Spleen (tissue), 11 donors: ENCODE results near the gene ADARB1. TPM values are rescaled to one million over a fixed set of nuclear protein-coding genes. Genes with fewer than 3 reads are reported as not detected.

Source experiments
- DNase-seq: peaks from one replicate; pipeline ENCODE4 v3.0.0-alpha.2; 2020
- H3K27ac ChIP-seq, 8 donors: fragments of 200-600 bp; sonication (generic) in 7 of 8; 1 replicate in 4 of 8; 2 replicates in 4 of 8; pipeline versions ENCODE4 v1.5.0 to v1.8.0; 2016 to 2021; ENCODE audit warnings: inconsistent platforms in 4 of 8, mild to moderate bottlenecking in 4 of 8, moderate library complexity in 1 of 8
- H3K27me3 ChIP-seq, 7 donors: fragments of 200-600 bp; sonication (generic) in 6 of 7; replicated peaks in 1 of 7; 1 replicate in 4 of 7; 2 replicates in 3 of 7; pipeline versions ENCODE4 v1.5.0 to v1.8.0; 2016 to 2021; ENCODE audit warnings: inconsistent platforms in 3 of 7, mild to moderate bottlenecking in 1 of 7
- H3K36me3 ChIP-seq, 6 donors: fragments of 200-600 bp; sonication (generic) in 5 of 6; 1 replicate in 4 of 6; 2 replicates in 2 of 6; pipeline versions ENCODE4 v1.5.0 to v1.8.0; 2016 to 2021; ENCODE audit warnings: inconsistent platforms in 2 of 6
- H3K4me1 ChIP-seq, 6 donors: fragments of 200-600 bp; sonication (generic) in 5 of 6; 1 replicate in 3 of 6; 2 replicates in 3 of 6; pipeline versions ENCODE4 v1.5.0 to v1.8.0; 2016 to 2021; ENCODE audit warnings: inconsistent platforms in 3 of 6
- H3K4me3 ChIP-seq, 8 donors: fragments of 200-600 bp; sonication (generic) in 7 of 8; 1 replicate in 4 of 8; 2 replicates in 4 of 8; pipeline versions ENCODE4 v1.5.0 to v1.8.0; 2016 to 2021; ENCODE audit warnings: inconsistent platforms in 4 of 8, mild to moderate bottlenecking in 4 of 8, moderate library complexity in 2 of 8
- H3K9me3 ChIP-seq, 8 donors: fragments of 200-600 bp; sonication (generic) in 7 of 8; 1 replicate in 4 of 8; 2 replicates in 4 of 8; pipeline versions ENCODE4 v1.5.0 to v1.8.0; 2016 to 2021; ENCODE audit warnings: inconsistent platforms in 4 of 8
- CTCF ChIP-seq, 11 experiments: fragments of 200-600 bp in 7 of 11; fragments of 450-650 bp in 4 of 11; sonication (generic) in 4 of 11; IDR thresholded peaks in 8 of 11; conservative IDR thresholded peaks in 3 of 11; 1 replicate in 7 of 11; 2 replicates in 4 of 11; pipeline versions ENCODE4 v1.4.0 to v1.8.0; 2016 to 2021; ENCODE audit warnings: antibody characterized with exemption in 11 of 11, inconsistent platforms in 4 of 11, mild to moderate bottlenecking in 1 of 11
- POLR2A ChIP-seq, 3 donors: fragments of 450-650 bp; IDR thresholded peaks; one replicate each; pipeline ENCODE4 v1.5.1; 2017; ENCODE audit warnings: antibody characterized with exemption in 3 of 3, mild to moderate bottlenecking in 1 of 3
- POLR2AphosphoS5 ChIP-seq, 3 donors: sonication (generic); formaldehyde crosslinking; IDR thresholded peaks; one replicate each; pipeline ENCODE4 v1.5.1; 2017; ENCODE audit warnings: antibody characterized with exemption in 3 of 3
- WGBS, 5 donors: extraction: QIAGEN DNeasy Blood & Tissue Kit in 3 of 5; methylation state at CpG; one replicate each; pipeline versions ENCODE4 v1.1.5 to v1.1.7; 2013 to 2018; 5-methylcytosine and 5-hydroxymethylcytosine counted together
- intact Hi-C: fragments of 100-400 bp; cut with DNase I; formaldehyde crosslinking; loops from one replicate; pipeline ENCODE4 v1.15.0; 2023; ENCODE audit warnings: low total_unique reads
- polyA plus RNA-seq, 3 donors: library from polyadenylated mRNA; stranded (reverse); fragments of 200-250 nt; gene quantifications; one replicate each; pipeline ENCODE4 v1.2.1, GENCODE V29; 2013
- total RNA-seq, 7 donors: library from RNA; depleted of rRNA in 3 of 7; stranded (reverse); fragments of >200 nt in 3 of 7; fragmentation: NEBNext Ultra II Directional in 4 of 7; extraction: Animal tissue kit (Norgen Biotek cat#: 25700) in 4 of 7; gene quantifications; one replicate each; pipeline versions ENCODE4 v1.1.0 to v1.2.1, GENCODE V29; 2016 to 2021
- donor health status: healthy with polysubstance abuse.
- donor health status: DM: no; HTN: no; CAD: no; lungs with moderate emphysema.
- donor health status: DM: no; HTN: no; CAD: no.
- donor health status: Bipolar disorder and iron deficiency.
- donor health status: healthy.
- donor health status: DM: no; HTN: no; CAD: no.
- donor health status: DM: yes; HTN: yes; CAD: no.

Gene ADARB1
- total and polyA plus RNA-seq, 10 donors = 9.1 to 50.8 (median 29.0) TPM

DNA sequence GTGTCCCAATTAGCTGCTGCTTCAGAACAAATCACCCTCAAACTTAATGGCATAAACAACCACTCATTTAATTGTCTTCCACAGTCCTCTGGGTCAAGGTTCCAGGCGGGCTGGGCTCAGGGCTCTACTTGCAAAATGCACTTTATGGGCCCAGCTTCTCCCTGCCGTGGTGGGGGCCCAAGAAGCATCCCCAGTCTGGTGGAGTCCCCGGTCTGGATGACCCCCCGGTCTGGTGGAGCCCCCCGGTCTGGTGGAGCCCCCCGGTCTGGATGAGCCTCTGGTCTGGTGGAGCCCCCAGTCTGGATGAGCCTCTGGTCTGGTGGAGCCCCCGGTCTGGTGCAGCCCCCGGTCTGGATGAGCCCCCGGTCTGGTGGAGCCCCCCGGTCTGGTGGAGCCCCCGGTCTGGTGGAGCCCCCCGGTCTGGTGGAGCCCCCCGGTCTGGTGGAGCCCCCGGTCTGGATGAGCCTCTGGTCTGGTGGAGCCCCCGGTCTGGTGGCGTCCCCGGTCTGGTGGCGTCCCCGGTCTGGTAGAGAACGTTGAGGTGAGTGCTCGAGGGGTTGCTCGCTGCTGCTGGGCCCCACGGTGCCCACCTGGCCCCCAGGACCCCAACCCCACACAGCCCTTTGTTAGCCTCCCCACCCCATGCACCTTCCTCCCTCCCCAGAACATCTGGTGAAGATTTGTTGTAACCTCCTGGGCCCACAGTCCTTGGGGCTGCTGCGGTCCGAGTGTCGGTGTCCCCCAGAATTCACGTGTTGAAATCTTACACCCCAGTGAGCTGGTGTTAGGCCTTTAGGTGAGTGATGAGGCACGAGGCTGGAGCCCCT, 179.5 kb downstream of the ADARB1 start:
- no peaks in the 10 kb centered on the region for H3K9me3 ChIP-seq
- no peak for TF ChIP-seq POLR2A (IDR thresholded peaks at IDR 0.05)
- TF ChIP-seq POLR2AphosphoS5 (IDR thresholded peaks at IDR 0.05) = no peak
- no peak for TF ChIP-seq CTCF (IDR thresholded peaks at IDR 0.05 in 8 of 11, conservative IDR thresholded peaks at IDR 0.05 in 3 of 11)
- DNase-seq = peak; percentile 32
- 76 to 94% (median 88%) methylated on average over 8 to 28 of the region's 28 CpGs for WGBS, 5 donors
- intact Hi-C loops = no loop called here
- peaks cover 0 to 18% (median 4%) of the 10 kb centered on the region in 6 donors for H3K4me1 ChIP-seq
- peaks cover 0 to 59% (median 24%) of the 10 kb centered on the region in 7 donors for H3K27me3 ChIP-seq
- H3K36me3 ChIP-seq = no peaks in the 10 kb centered on the region
- H3K4me3 ChIP-seq = no peak overlapping the region
- no peak overlapping the region for H3K27ac ChIP-seq

DNA sequence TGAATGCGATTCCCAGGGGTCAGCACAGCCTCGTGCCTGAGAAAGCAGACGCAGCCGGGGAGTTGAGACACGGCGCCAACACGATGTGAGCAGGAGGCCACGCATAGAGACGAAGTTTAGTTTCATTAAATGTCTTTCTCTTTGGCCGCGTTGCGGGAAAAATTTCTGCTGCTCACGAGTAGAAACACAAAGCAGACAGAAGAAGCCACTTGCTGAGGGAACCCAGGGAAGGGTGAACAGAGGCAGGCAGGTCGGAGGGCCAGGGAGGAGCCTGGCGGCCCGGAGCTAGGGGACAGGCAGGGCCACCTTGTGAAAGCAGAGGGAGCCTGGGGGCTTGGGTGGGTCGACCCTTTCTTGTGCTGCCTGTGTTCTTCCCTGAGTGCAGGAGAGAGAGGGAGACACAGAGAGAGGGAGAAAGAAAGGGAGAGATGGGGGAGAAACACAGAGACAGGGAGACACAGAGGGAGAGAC, 180.1 kb downstream of the ADARB1 start:
- Histone ChIP-seq H3K4me3 (no peak overlapping the region), H3K27ac (no peak overlapping the region), H3K4me1 (peaks cover 0 to 18% (median 4%) of the 10 kb centered on the region in 6 donors), H3K9me3 (no peaks in the 10 kb centered on the region), H3K27me3 (peaks cover 0 to 56% (median 24%) of the 10 kb centered on the region in 7 donors), H3K36me3 (no peaks in the 10 kb centered on the region)
- WGBS, 5 donors = 83 to 87% (median 85%) methylated on average over 17 of the region's 17 CpGs
- no peak for DNase-seq
- intact Hi-C loops = no loop called here
- TF ChIP-seq POLR2AphosphoS5 (IDR thresholded peaks at IDR 0.05) (no peak), CTCF (IDR thresholded peaks at IDR 0.05 in 8 of 11, conservative IDR thresholded peaks at IDR 0.05 in 3 of 11) (no peak), POLR2A (IDR thresholded peaks at IDR 0.05) (no peak)

- Histone ChIP-seq H3K4me3 (no peak overlapping the region), H3K9me3 (no peaks in the 10 kb centered on the region), H3K27me3 (peaks cover 0 to 56% (median 24%) of the 10 kb centered on the region in 7 donors), H3K27ac (no peak overlapping the region), H3K4me1 (peaks cover 0 to 18% (median 4%) of the 10 kb centered on the region in 6 donors), H3K36me3 (no peaks in the 10 kb centered on the region)
- WGBS, 5 donors = 59 to 79% (median 79%) methylated on average over 10 to 22 of the region's 22 CpGs
- peak; percentile 74 for DNase-seq
- TF ChIP-seq POLR2AphosphoS5 (IDR thresholded peaks at IDR 0.05) = peak in 1 of 3 donors; percentile 51
- TF ChIP-seq CTCF (IDR thresholded peaks at IDR 0.05 in 8 of 11, conservative IDR thresholded peaks at IDR 0.05 in 3 of 11) = no peak
- intact Hi-C loops = no loop called here
Measured at GRCh38 chr21:45255381-45256020, 181.1 kb downstream of the ADARB1 start.
